GM19023 (cell line): ENCODE measurements around the gene NBPF4.
"Not testable (repeated sequence)": the region's sequence is repeated elsewhere in the genome, so short reads cannot be mapped to it uniquely, and the experiment has no call there.

Experiments used
- ATAC-seq: cut with Tn5 transposase; IDR thresholded peaks from one replicate; pipeline ENCODE4 v1.9.1; 2021; ENCODE audit warnings: mild to moderate bottlenecking, moderate library complexity; ENCODE audit not compliant: unreplicated experiment

NBPF4 gene

DNA sequence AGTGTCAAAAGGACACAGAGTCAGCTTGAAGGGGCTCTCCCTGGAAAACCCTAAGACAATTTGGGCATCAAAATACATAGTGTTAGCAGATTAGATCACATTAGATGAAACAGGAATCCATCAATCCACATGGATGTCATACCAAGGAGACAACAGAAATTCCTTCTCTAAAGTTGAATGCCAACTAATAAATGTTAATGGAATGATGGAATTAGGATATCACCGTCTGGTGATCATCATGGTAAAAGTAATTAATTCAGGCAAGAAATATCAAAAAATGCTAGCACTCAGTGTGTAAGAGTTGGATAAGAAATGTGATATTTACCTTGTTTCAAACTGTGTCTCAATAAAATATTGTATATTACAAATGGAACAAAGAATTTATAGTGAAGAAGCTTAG, 32.9 kb downstream of the NBPF4 start:
- ATAC-seq = no peak

DNA sequence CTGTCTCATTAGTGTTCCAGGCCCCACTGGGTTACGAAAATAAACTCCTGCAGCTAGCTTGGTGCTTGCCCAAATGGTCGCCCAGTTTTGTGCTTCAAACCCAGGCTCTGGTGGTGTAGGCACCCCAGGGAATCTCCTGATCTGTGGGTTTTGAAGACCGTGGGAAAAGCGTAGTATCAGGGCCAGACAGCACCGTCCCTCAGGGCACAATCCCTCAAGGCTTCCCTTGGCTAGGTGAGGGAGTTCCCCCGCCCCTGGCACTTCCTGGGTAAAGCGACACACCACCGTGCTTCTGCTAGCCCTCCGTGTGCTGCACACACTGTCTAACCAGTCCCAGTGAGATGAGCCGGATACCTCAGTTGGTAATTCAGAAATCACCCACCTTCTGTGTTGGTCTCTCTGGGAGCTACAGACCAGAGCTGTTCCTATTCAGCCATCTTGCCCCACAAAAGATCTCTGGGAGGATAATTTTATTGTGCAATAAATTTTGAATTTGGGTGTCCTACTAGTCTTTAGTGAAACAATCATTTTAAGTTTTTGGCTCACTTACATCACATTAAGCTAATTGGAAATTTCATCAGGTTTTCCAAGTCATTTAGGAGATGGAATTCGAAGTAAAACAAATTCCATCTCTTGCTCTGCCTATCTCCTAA, 34.3 kb downstream of the NBPF4 start:
- no peak for ATAC-seq

DNA sequence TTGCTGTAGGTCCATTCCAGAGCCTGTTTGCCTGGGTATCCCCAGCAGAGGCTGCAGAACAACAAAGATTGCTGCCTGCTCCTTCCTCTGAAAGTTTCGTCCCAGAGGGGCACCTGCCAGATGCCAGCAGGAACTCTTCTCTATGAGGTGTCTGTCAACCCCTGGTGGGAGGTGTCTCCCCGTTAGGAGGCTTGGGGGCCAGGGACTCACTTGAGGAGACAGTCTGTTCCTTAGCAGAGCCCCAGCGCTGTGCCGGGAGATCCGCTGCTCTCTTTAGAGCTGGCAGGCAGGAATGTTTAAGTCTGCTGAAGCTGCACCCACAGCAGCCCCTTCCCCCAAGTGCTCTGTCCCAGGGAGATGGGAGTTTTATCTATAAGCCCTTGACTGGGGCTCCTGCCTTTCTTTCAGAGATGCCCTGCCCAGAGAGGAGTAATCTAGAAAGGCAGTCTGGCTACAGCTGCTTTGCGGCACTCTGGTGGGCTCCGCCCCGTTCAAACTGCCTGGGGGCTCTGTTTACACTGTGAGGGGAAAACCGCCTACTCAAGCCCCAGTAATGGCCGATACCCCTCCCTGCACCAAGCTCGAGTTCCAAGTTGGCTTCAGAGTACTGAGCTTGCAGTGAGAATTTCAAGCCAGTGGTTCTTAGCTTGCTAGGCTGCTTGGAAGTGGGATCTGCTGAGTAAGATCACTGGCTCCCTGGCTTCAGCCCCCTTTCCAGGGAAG, 35.0 kb downstream of the NBPF4 start:
- ATAC-seq = no peak

GRCh38 chr1:108203582-108203981, 40.3 kb downstream of the NBPF4 start:
- not testable (repeated sequence) for ATAC-seq

DNA sequence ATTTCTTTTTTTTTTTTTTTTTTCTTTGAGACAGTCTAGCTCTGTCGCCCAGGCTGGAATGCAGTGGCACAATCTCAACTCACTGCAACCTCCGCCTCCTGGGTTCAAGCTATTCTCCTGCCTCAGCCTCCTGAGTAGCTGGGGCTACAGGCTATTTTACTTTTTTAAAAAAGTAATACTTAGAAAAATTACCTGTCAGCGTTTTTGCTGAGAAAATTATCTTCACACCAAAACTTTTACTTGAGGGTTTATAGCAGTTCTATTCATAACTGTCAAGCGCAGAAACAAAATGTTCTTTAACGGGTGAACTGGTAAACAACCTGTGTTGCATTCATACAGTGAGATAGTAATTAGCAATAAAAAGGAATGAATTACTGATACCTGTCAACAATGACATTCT, 42.2 kb downstream of the NBPF4 start:
- no peak for ATAC-seq

DNA sequence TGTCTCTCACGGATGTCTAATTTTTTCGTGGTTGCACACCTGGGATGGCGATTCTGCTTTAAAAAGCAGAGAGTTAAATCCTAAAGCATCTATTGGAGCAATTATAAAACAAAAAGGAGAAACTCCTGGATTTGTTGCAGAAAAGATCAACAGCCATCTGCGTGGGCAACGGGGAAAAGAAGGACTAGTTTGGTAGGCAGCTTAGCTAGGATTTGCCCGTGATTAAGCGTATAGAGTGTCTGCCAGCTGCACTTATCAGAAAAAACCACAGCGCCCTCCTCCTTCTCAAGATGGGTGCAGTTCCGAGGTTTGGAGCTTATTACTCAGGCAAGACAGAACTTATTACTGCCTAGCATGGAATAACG, 43.2 kb downstream of the NBPF4 start:
- ATAC-seq = no peak

DNA sequence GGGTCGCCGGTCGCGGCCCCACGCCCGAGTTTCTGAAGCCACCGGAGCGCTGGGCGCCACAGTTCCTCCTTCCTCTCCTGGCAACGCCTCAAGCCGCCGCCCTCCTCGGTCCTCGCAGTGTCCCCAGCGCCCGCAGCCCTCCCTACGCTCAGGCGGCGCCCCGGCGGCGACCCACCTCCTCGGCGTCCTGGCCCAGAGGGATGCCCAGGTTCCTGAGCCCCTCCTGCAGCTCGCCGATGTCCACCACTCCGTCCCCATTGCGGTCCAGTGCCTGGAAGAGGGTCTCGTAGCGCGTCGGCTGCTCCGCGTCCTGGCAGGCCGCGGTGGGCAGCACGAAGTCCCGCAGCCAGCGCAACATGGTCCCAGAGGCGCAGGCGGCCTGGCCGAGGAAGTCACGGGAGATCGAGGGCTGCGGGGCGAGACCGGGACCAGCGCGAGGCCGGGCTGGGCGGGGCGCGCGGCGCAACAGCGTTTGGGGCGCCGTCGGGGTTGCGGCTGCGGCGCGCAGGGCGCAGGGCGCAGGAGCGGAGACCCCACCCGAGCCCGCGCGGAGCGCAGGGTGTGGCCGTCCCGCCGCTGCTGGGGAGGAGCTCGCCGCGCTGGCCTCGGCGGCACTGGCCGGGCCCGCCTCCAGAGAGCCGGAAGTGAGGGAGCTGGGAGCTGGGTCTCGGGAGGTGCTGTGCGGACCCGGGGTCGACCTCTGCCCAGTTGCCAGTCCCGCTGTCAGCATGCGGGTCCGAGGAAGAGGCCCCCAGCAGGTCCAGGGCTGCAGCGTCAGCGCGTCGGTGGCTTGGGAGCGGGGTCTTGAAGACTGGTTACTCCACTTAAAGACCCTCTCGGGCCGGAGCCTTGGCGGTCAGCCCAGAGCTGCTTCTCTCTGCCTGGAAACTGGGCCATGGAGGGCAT, 43.8 kb downstream of the NBPF4 start, which contains the start of gene SLC25A24:
TSS of gene SLC25A24 (minus strand) at position 563 of the 906 bp plus-strand sequence. CDS start at position 358, 205 bp downstream.
- ATAC-seq = peak; percentile 94

GRCh38 chr1:108199201-108199691, 44.6 kb downstream of the NBPF4 start:
- ATAC-seq = no peak

DNA sequence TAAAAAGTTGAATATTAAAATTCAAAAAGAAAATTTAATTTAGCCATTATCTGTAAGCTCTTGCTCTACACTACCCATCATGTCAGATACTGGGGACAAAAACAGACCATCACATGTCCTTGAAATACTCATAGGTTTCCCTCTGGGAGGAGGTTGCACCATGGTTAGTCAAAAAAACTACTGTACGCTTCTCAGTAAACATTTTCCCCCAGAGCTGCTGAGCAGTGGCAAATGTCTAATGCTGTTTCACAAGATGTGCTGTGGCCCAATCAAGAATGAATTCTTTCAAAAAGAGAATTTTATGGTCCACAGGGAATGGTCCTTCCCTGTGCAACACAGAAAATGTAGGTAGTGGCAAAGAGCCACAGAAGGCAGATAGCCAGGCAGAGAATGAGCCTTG, 49.8 kb downstream of the NBPF4 start:
- ATAC-seq = no peak

- ATAC-seq = no peak
Observed at GRCh38 chr1:108193333-108193732, 50.5 kb downstream of the NBPF4 start.

GRCh38 chr1:108192581-108192980, 51.3 kb downstream of the NBPF4 start:
- no peak for ATAC-seq

- no peak for ATAC-seq
Observed at GRCh38 chr1:108190686-108191416, 53.0 kb downstream of the NBPF4 start.

GRCh38 chr1:108190001-108190634, 53.8 kb downstream of the NBPF4 start:
- ATAC-seq = no peak

DNA sequence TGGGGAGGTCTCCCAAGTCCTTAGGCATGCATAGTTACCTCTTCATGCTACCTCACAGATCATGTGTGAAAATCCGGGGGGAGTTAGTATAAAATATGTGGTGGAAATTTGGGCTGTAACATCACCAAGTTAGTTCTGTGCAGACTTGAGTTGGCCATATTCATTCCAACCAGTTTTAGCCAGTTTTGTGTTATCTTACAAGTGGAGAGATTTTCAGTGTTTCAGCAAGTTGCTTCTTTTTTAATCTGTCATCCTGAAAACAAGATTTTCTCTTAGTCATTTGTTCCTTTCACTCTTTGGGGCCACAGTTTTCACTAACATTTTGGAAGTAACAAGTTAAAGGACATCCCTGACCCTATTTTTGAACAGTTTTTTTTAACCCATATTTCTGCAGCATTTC, 55.1 kb downstream of the NBPF4 start:
- no peak for ATAC-seq

GRCh38 chr1:108182959-108183700, 60.7 kb downstream of the NBPF4 start:
- no peak for ATAC-seq

GRCh38 chr1:108179018-108179417, 64.9 kb downstream of the NBPF4 start:
- ATAC-seq = no peak
